Suprapubic skin (tissue), 4 donors: Measurements from ENCODE around the gene USP34. TPM values are rescaled to one million over a fixed set of nuclear protein-coding genes. Genes with fewer than 3 reads are reported as not detected.

Source experiments
- DNase-seq, 2 donors: peaks; one replicate each; pipeline ENCODE4 v3.0.0-alpha.2; 2019; ENCODE audit warnings: low spot score in 2 of 2
- H3K27ac ChIP-seq: fragments of 200-600 bp; sonication (generic); one replicate; pipeline ENCODE4 v1.5.1; 2019
- H3K27me3 ChIP-seq: fragments of 200-600 bp; sonication (generic); one replicate; pipeline ENCODE4 v1.5.1; 2019
- H3K36me3 ChIP-seq: fragments of 200-600 bp; sonication (generic); one replicate; pipeline ENCODE4 v1.5.1; 2019
- H3K4me1 ChIP-seq: fragments of 200-600 bp; sonication (generic); one replicate; pipeline ENCODE4 v1.5.1; 2019
- H3K4me3 ChIP-seq: fragments of 200-600 bp; sonication (generic); one replicate; pipeline ENCODE4 v1.5.1; 2019; ENCODE audit warnings: mild to moderate bottlenecking
- H3K9me3 ChIP-seq: fragments of 200-600 bp; sonication (generic); one replicate; pipeline ENCODE4 v1.5.1; 2019
- CTCF ChIP-seq, 2 donors: fragments of 200-600 bp in 1 of 2; fragments of 450-650 bp in 1 of 2; sonication (generic) in 1 of 2; IDR thresholded peaks; one replicate each; pipeline ENCODE4 v1.5.1; 2016 to 2019; ENCODE audit warnings: antibody characterized with exemption in 2 of 2, mild to moderate bottlenecking in 1 of 2, moderate library complexity in 1 of 2
- EP300 ChIP-seq: sonication (generic); formaldehyde crosslinking; IDR thresholded peaks from one replicate; pipeline ENCODE4 v1.6.1; 2017; ENCODE audit warnings: antibody characterized with exemption
- POLR2A ChIP-seq, 2 donors: fragments of 450-650 bp; IDR thresholded peaks; one replicate each; pipeline ENCODE4 v1.6.1; 2017; ENCODE audit warnings: antibody characterized with exemption in 2 of 2, mild to moderate bottlenecking in 2 of 2, moderate library complexity in 2 of 2
- POLR2AphosphoS5 ChIP-seq, 3 donors: sonication (generic); formaldehyde crosslinking; IDR thresholded peaks; one replicate each; pipeline ENCODE4 v1.6.1; 2017; ENCODE audit warnings: antibody characterized with exemption in 3 of 3
- WGBS: methylation state at CpG from one replicate; pipeline ENCODE4 v1.1.5; 2018; 5-methylcytosine and 5-hydroxymethylcytosine counted together
- total RNA-seq, 4 donors: library from RNA; depleted of rRNA; stranded (reverse); fragments of >200 nt; gene quantifications; one replicate each; pipeline ENCODE4 v1.1.0, GENCODE V29; 2016

The USP34 gene
- total RNA-seq, 4 donors from 2014 or later: 94.5 to 242 (median 111) TPM

- DNase-seq: no peak
- H3K27me3 ChIP-seq: no peaks in the 10 kb centered on the region
Observed at GRCh38 chr2:61378281-61378680, 92.6 kb downstream of the USP34 start.

GRCh38 chr2:61377046-61377445 lies 93.8 kb downstream of the USP34 start:
- H3K27ac ChIP-seq: no peak overlapping the region
- WGBS: 46% methylated on average over 1 of the region's 1 CpG
- DNase-seq: no peak
- no peaks in the 10 kb centered on the region for H3K27me3 ChIP-seq
- no peak overlapping the region for H3K4me3 ChIP-seq
- H3K36me3 ChIP-seq: peaks cover 59% of the 10 kb centered on the region
- TF ChIP-seq POLR2AphosphoS5 (IDR thresholded peaks at IDR 0.05): no peak
- no peak for TF ChIP-seq POLR2A (IDR thresholded peaks at IDR 0.05)
- no peak for TF ChIP-seq CTCF (IDR thresholded peaks at IDR 0.05)
- TF ChIP-seq EP300: no peak
- no peaks in the 10 kb centered on the region for H3K4me1 ChIP-seq
- H3K9me3 ChIP-seq: no peaks in the 10 kb centered on the region

More at GRCh38 chr2:61378281-61378680, 92.6 kb downstream of the USP34 start:
- Histone ChIP-seq H3K4me3 (no peak overlapping the region), H3K36me3 (peaks cover 69% of the 10 kb centered on the region), H3K27ac (no peak overlapping the region), H3K9me3 (no peaks in the 10 kb centered on the region), H3K4me1 (no peaks in the 10 kb centered on the region)
- 98% methylated on average over 5 of the region's 5 CpGs for whole genome bisulfite sequencing
- TF ChIP-seq POLR2AphosphoS5 (IDR thresholded peaks at IDR 0.05) (no peak), CTCF (IDR thresholded peaks at IDR 0.05) (no peak), EP300 (no peak), POLR2A (IDR thresholded peaks at IDR 0.05) (no peak)

DNA sequence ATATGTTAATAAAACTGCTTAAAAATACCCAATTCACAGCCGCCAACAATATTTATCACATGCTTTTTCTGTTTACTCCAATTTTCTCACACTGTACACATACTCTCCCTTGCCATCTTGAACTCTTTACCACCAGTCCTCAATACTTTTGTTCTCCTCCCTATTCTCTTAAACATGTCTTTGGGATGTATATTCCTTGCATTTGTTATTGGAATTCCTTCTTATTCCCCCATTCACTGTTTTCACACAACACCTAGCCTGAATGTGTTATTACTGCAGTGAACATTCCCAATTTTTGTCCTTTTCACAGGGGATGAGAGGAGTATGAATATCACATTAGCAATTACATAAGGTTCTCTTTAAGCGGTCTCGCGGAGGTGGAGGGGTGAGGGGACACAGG lies 94.7 kb downstream of the USP34 start:
- Histone ChIP-seq H3K9me3 (no peaks in the 10 kb centered on the region), H3K4me3 (no peak overlapping the region), H3K27me3 (no peaks in the 10 kb centered on the region), H3K4me1 (no peaks in the 10 kb centered on the region), H3K36me3 (peaks cover 57% of the 10 kb centered on the region), H3K27ac (no peak overlapping the region)
- TF ChIP-seq POLR2AphosphoS5 (IDR thresholded peaks at IDR 0.05): no peak
- TF ChIP-seq POLR2A (IDR thresholded peaks at IDR 0.05): no peak
- no peak for TF ChIP-seq CTCF (IDR thresholded peaks at IDR 0.05)
- TF ChIP-seq EP300: no peak
- 96% methylated on average over 4 of the region's 4 CpGs for WGBS
- DNase-seq: no peak

- H3K27ac ChIP-seq: no peak overlapping the region
- no peak overlapping the region for H3K4me3 ChIP-seq
- no peak for DNase-seq
- no peak for TF ChIP-seq POLR2A (IDR thresholded peaks at IDR 0.05)
- no peak for TF ChIP-seq CTCF (IDR thresholded peaks at IDR 0.05)
- no peak for TF ChIP-seq EP300
- no peak for TF ChIP-seq POLR2AphosphoS5 (IDR thresholded peaks at IDR 0.05)
- H3K4me1 ChIP-seq: no peaks in the 10 kb centered on the region
- H3K27me3 ChIP-seq: no peaks in the 10 kb centered on the region
- peaks cover 46% of the 10 kb centered on the region for H3K36me3 ChIP-seq
- no peaks in the 10 kb centered on the region for H3K9me3 ChIP-seq
Observed at GRCh38 chr2:61371027-61371426, 99.9 kb downstream of the USP34 start.

- TF ChIP-seq EP300 (no peak), POLR2AphosphoS5 (IDR thresholded peaks at IDR 0.05) (no peak), POLR2A (IDR thresholded peaks at IDR 0.05) (no peak), CTCF (IDR thresholded peaks at IDR 0.05) (no peak)
- no peak overlapping the region for H3K27ac ChIP-seq
Observed at GRCh38 chr2:61368687-61369665, 101.9 kb downstream of the USP34 start.

More at GRCh38 chr2:61368687-61369665, 101.9 kb downstream of the USP34 start:
- no peaks in the 10 kb centered on the region for H3K9me3 ChIP-seq
- DNase-seq: no peak
- H3K4me1 ChIP-seq: no peaks in the 10 kb centered on the region
- H3K36me3 ChIP-seq: peaks cover 43% of the 10 kb centered on the region
- H3K27me3 ChIP-seq: no peaks in the 10 kb centered on the region
- H3K4me3 ChIP-seq: no peak overlapping the region
- WGBS: 94% methylated on average over 14 of the region's 14 CpGs
